Nucleus accumbens (tissue), 56 donors: ENCODE data around the gene PLOD1.
"Not testable (repeated sequence)": the region's sequence is repeated elsewhere in the genome, so short reads cannot be mapped to it uniquely, and the experiment has no call there.

ENCODE experiments used
- DNase-seq, 56 donors: peaks; one replicate each; lab custom pipeline; 2025; lab: John Stamatoyannopoulos, UW

The PLOD1 gene

DNA sequence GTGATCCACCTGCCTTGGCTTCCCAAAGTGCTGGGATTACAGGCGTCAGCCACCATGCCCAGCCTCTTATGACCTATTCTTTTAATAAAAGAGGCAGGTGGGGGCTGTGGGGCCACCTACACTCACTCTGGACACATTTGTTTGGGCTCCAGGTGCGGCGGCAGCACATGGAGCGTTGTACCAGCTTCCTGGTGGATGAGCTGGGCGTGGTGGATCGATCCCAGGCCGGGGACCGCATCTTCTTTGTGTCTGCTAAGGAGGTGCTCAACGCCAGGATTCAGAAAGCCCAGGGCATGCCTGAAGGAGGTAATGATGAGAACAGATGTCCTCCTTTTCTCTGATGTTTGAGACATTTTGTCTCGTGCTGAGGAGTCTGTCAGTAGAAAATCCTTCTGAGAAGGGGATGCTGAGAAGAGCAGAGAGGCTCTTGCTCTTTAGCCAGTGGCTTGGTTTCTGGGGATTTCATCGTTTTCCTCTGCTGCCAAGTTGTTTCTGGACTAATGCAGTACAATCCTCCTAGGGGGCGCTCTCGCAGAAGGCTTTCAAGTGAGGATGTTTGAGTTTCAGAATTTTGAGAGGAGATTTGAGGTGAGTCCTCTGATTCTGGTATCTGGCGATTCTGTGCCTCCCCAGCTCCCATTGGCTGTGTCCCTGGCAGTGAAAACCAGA, 66.9 kb downstream of the PLOD1 start:
- peak in 17 of 56 donors; percentile 3 to 73 (median 16) for DNase-seq

- DNase-seq: no peak
Observed at GRCh38 chr1:12001996-12002493, 67.5 kb downstream of the PLOD1 start.

GRCh38 chr1:12003762-12004161, 69.2 kb downstream of the PLOD1 start:
- DNase-seq: no peak

GRCh38 chr1:12005488-12006166, 71.1 kb downstream of the PLOD1 start:
- peak in 1 of 56 donors; percentile 24 for DNase-seq

DNA sequence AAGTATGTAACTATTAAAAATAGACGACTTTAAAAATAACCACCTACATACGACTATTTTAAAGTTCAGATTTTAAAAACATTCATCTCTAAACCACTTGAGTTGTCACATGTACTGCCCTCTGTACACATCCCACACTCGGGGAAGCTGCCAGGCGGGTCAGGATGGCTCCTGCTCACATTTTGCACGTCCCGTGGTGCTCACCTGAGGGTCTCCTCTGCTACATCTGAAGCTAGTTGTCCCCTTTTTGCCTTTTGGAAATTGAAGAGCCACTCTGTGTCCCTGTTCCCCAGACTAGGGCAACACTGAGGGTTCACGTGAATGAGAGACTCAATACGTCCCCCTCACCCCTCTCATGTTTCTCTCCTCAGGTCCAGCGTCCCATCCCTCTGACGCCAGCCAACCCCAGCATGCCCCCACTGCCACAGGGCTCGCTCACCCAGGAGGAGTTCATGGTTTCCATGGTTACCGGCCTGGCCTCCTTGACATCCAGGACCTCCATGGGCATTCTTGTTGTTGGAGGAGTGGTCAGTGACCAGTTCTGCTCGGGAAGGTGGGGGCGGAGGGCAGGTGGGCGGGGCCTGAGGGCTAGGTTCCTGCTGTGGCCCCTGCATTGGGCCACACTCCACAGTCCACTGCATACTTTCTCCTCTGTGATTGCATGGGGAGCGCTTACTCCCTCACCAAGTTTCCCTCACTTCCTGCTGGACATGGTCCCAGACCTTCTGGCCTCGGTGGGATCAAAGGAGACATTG, 71.8 kb downstream of the PLOD1 start:
- peak in 12 of 56 donors; percentile 5 to 55 (median 20) for DNase-seq

- DNase-seq: no peak
Observed at GRCh38 chr1:12007204-12007603, 72.7 kb downstream of the PLOD1 start.

- DNase-seq: not testable (repeated sequence)
Observed at GRCh38 chr1:12008355-12008754, 73.8 kb downstream of the PLOD1 start.

- no peak for DNase-seq
Observed at GRCh38 chr1:12009318-12009947, 74.9 kb downstream of the PLOD1 start.

DNA sequence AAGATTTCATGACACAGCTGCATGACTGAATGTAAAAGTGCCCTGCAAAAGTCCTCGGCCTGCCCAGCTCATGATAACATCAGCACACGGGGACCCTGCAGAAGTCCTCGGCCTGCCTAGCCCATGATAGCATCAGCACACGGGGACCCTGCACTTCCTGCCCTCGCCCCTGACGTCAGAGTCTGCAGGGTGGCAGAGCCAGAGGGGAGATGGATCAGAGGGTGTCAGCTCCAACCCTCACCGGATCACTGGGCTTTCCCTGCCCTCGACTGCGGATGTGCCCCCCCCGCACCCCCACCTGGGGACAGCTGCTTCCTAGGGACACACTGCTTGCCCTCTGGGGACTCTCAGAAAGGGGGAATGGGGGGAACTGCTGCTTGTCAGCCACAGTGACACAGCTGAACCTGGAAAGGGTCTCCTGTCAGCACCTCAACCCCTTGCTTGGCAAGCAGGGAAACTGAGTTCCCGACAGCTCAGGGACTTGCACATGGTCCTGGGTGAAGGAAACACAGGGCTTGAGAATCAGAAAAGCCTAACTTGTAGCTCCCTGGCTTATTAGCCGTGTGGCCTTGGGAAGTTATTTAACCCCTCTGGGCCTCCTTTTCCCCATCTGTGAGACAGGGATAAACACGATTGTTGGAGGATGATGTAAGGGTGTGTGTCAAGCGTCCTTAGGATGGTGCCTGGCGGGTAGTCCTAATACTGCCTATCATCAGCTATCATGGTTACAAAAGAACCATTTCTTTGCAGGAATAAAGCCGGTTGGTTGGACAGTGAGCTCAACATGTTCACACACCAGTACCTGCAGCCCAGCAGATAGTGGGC, 76.4 kb downstream of the PLOD1 start:
- DNase-seq: no peak

GRCh38 chr1:12011998-12012397, 77.5 kb downstream of the PLOD1 start:
- DNase-seq: peak in 1 of 56 donors; percentile 16

GRCh38 chr1:12012560-12013316, 78.2 kb downstream of the PLOD1 start:
- DNase-seq: peak in 1 of 56 donors; percentile 7

GRCh38 chr1:12014141-12014991, 79.8 kb downstream of the PLOD1 start:
- DNase-seq: peak in 2 of 56 donors; percentile 19 to 30

DNA sequence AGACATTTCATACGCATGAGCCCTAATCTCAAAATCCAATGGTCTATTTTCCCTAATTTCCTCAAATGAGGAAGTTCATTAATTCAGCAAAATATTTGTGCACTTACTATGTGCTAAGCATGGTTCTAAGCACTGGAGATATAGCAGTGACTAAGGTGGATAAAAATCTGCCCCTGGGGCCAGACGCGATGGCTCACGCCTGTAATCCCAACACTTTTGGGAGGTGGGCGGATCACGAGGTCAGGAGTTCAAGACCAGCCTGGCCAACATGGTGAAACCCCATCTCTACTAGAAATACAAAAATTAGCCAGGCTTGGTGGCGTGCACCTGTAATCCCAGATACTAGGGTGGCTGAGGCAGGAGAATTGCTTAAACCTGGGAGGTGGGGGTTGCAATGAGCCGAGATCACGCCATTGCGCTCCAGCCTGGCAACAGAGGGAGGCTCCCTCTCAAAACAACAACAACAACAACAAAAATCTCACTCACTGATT, 80.5 kb downstream of the PLOD1 start:
- no peak for DNase-seq

DNA sequence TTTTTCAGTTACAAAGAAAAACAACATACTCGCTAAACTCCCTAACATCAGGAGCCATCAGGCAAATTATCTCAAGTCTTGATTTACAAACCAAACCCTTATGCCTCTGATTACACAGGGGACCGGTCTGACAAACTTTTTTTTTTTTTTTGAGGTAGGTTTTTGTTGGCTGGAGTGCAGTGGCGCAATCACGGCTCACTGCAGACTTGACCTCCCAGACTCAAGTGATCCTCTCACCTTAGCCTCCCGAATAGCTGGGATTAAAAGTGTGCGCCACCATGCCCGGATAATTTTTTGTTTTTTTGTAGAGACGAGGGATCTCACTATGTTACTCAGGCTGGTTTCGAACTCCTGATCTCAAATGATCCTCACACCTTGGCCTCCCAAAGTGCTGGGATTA, 81.0 kb downstream of the PLOD1 start:
- DNase-seq: no peak

DNA sequence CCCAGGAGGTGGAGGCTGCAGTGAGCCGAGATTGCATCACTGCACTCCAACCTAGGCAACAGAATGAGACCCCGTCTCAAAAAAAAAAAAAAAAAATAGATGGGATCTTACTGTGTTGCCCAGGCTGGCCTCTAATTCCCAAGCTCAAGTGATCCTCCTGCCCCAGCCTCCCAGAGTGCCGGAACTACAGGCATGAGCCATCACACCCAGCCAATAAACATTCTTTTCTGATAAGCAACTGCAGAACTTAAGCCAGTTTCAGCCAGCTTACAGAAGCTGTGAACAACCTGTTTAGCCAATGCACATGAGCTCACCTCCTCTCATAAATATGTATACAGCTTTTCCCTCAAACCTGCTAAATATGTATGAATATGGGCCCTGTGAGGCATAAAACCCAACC, 81.7 kb downstream of the PLOD1 start:
- DNase-seq: no peak

GRCh38 chr1:12019858-12020509, 85.5 kb downstream of the PLOD1 start:
- DNase-seq: no peak

DNA sequence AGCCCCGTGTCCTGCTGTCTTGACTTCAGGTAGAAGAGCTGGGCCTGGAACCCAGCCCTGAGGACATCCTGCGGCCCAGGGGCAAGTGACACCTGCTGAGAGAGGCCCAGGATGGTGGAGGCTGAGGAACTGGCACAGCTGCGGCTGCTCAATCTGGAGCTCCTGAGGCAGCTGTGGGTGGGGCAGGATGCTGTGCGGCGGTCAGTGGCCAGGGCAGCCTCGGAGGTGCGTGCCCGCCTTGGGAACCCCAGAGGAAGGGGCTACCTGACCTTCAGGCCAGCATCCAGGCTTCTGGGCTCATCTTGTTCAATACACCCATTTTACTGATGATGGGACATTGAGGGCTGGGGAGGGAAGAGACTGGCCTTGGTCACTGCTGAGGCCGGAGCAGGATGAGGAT, 87.1 kb downstream of the PLOD1 start:
- DNase-seq: no peak
